NB4 (cell line): ENCODE data around the gene NTN5.
A peak's percentile ranks its signal among the peaks of the same experiment; 100 is the strongest.

Experiments
- MYC ChIP-seq: IDR thresholded peaks from 2 replicates; pipeline ENCODE4 v1.6.1; 2011; ENCODE audit warnings: low read depth, low read length
- TF ChIP-seq, protein P1 (sequence below): IDR thresholded peaks from one replicate; pipeline ENCODE4 v1.5.1; 2012; ENCODE audit warnings: low read depth, low read length

DNA sequence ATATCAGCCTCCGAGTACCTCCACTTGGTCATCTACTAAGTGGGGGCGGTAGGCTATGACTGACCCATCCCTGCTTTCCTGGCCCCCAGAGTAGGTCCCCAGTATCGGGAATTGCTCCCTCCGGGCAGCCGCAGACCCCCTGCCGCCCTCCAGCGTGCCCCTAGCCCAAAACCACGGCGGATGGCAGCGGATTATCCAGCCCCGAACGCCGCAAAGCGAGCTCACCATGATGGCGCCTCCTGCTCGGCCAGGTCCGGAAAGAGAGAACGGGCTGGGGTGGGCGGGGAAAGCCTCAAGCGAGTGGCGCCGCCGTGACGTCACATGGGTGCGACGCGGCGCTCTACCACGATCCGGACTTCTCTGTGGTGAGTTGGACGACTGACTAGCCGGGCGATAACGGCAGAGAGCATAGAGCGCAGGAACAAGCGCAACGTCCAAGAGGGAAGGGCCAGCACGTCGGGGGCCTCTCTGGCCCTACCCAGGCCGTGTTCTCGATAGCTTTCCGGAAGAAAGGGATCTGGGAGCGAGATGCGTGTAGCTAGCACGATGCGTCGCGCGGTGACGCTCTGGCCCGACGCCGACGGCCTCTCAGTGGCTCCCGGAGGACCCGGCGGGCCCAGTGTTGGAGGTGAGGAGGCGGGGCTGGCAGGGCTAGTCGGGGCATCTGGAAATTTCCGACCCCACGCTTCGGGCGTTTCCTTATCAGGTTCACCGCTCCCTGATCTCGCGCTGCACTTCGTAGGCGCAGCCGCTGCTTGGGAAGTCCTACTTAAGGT, 53.7 kb downstream of the NTN5 start, which contains the start of the genes RPL18 and SPHK2:
- TF ChIP-seq, protein P1, sequence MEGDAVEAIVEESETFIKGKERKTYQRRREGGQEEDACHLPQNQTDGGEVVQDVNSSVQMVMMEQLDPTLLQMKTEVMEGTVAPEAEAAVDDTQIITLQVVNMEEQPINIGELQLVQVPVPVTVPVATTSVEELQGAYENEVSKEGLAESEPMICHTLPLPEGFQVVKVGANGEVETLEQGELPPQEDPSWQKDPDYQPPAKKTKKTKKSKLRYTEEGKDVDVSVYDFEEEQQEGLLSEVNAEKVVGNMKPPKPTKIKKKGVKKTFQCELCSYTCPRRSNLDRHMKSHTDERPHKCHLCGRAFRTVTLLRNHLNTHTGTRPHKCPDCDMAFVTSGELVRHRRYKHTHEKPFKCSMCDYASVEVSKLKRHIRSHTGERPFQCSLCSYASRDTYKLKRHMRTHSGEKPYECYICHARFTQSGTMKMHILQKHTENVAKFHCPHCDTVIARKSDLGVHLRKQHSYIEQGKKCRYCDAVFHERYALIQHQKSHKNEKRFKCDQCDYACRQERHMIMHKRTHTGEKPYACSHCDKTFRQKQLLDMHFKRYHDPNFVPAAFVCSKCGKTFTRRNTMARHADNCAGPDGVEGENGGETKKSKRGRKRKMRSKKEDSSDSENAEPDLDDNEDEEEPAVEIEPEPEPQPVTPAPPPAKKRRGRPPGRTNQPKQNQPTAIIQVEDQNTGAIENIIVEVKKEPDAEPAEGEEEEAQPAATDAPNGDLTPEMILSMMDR = peak; percentile 7
- no peak for TF ChIP-seq MYC
